ENCODE results near the gene AMPH. TPM values are rescaled to one million over a fixed set of nuclear protein-coding genes. Genes with fewer than 3 reads are reported as not detected.
"Not testable (repeated sequence)": the region's sequence is repeated elsewhere in the genome, so short reads cannot be mapped to it uniquely, and the experiment has no call there.

AMPH gene
- total and polyA plus RNA-seq, 3 donors from 2014 or later = 5.8 to 9.0 (median 7.6) TPM

DNA sequence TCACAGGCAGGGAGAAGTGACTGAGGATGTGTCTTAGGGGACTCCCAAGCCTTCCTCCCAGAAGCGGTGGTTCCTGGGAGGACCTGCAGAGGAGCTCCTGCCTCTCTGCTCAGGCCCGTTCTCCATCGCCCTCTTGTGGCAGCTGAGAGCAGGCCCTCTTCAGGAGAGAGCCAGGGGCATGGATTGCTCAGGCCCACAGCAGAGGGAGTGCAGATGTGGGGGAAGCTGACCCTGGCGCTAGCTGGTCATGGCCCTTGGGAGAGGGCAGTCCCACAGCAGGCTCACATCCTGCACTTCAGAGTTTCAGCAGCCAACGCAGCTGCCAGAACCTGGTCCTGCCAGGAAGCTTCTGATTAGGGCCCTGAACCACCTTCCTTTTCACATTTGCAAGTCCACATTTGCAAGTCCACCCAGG is 263.0 kb downstream of the AMPH start:
- H3K27ac ChIP-seq = no peak overlapping the region
- H3K4me3 ChIP-seq = no peak overlapping the region
- no peaks in the 10 kb centered on the region for H3K4me1 ChIP-seq
- no peaks in the 10 kb centered on the region for H3K27me3 ChIP-seq
- intact Hi-C loops (cut with DNase I; ENCODE audit: low total_unique reads) = no loop called here
- no peaks in the 10 kb centered on the region for H3K36me3 ChIP-seq (ENCODE audit: low read depth, missing control alignments)
- peak; percentile 73 for DNase-seq
- WGBS, 2 donors = 48 to 56% methylated on average over 4 to 5 of the region's 5 CpGs
- H3K9me3 ChIP-seq = no peaks in the 10 kb centered on the region
- TF ChIP-seq, protein P1, sequence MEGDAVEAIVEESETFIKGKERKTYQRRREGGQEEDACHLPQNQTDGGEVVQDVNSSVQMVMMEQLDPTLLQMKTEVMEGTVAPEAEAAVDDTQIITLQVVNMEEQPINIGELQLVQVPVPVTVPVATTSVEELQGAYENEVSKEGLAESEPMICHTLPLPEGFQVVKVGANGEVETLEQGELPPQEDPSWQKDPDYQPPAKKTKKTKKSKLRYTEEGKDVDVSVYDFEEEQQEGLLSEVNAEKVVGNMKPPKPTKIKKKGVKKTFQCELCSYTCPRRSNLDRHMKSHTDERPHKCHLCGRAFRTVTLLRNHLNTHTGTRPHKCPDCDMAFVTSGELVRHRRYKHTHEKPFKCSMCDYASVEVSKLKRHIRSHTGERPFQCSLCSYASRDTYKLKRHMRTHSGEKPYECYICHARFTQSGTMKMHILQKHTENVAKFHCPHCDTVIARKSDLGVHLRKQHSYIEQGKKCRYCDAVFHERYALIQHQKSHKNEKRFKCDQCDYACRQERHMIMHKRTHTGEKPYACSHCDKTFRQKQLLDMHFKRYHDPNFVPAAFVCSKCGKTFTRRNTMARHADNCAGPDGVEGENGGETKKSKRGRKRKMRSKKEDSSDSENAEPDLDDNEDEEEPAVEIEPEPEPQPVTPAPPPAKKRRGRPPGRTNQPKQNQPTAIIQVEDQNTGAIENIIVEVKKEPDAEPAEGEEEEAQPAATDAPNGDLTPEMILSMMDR (IDR thresholded peaks at IDR 0.05) = peak in 2 of 3 experiments; percentile 50 to 51
- TF ChIP-seq POLR2A (IDR thresholded peaks at IDR 0.05) = no peak

DNA sequence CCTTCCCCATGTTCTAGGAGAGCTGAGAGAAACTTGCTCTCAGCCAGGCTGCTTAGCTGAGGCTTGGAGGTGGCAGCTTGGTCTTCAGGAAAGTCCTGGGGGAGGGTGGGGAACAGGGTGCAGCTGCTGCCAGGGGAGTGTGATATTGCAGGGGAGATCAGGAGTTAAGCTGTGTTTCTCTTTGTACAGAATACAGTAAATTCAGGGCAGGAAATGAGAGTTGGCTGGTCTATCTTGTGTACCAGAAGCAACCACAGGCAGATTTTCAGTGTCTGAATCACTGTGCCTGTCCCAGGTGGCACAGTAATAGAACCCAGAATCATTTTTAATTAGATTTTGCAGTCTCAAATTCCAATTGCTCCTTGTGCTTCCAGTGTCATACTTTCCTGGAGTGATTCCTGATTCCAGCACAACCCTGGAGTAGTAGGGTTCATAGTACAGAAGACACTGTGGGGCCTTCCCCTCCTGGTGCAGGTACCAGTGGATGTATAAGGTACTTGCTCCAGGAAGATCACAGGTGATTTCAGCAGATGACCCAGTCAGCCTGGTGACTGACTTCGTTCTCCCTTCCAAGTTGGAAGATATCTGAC is 263.8 kb downstream of the AMPH start:
- intact Hi-C loops (cut with DNase I; ENCODE audit: low total_unique reads) = no loop called here
- no peak for DNase-seq
- 83 to 89% methylated on average over 1 of the region's 1 CpG for WGBS, 2 donors
- no peaks in the 10 kb centered on the region for H3K9me3 ChIP-seq
- H3K4me3 ChIP-seq = no peak overlapping the region
- no peak for TF ChIP-seq POLR2A (IDR thresholded peaks at IDR 0.05)
- TF ChIP-seq, protein P1 (IDR thresholded peaks at IDR 0.05) = no peak
- H3K27me3 ChIP-seq = no peaks in the 10 kb centered on the region
- H3K4me1 ChIP-seq = no peaks in the 10 kb centered on the region
- H3K36me3 ChIP-seq (ENCODE audit: low read depth, missing control alignments) = no peaks in the 10 kb centered on the region
- H3K27ac ChIP-seq = no peak overlapping the region

DNA sequence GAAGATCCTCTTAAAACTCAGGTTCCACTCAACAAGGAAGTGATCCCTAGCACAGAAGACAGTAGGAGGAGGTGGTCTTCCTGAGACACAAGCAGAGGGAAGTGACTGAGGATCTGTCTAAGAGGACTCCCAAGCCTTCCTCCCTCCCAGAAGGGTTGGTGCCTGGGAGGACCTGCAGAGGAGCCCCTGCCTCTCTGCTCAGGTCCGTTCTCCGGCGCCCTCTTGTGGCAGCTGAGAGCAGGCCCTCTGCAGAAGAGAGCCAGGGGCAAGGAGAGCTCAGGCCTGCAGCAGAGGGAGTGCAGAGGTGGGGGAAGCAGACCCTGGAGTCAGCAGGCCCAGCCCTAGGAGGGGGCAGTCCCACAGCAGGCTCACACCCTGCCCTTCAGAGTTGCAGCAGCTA is 267.8 kb downstream of the AMPH start:
- peak; percentile 64 for DNase-seq
- H3K36me3 ChIP-seq (ENCODE audit: low read depth, missing control alignments); intact Hi-C loops (cut with DNase I; ENCODE audit: low total_unique reads); H3K4me3 ChIP-seq; H3K9me3 ChIP-seq; H3K27me3 ChIP-seq; H3K4me1 ChIP-seq; H3K27ac ChIP-seq: not testable (repeated sequence)
- TF ChIP-seq, protein P1 (IDR thresholded peaks at IDR 0.05) = peak in 1 of 3 experiments; percentile 51
- 26 to 36% methylated on average over 3 of the region's 3 CpGs for WGBS, 2 donors

DNA sequence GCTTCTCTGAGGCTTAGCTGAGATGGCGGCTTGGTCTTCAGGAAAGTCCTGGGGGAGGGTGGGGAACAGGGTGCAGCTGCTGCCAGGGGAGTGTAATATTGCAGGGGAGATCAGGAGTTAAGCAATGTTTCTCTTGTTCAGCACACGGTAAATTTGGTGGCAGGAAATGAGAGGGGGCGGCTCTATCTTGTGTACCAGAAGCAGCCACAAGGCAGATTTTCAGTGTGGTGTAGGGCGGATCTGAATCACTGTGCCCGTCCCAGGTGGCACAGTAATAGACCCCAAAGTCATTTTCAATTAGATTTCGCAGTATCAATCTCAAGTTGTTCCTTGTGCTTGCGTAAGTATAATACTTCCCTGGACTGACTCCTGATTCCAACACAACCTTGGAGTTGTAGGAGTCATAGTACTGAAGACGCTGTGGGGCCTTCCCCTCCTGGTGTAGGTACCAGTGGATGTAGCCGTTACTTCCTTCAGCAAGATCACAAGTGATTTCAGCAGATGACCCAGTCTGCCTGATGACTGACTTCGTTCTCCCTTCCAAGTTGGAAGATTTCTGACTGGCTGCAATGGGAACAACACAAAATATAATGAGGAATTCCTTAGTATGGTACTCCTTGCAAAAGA is 268.4 kb downstream of the AMPH start:
- intact Hi-C loops (cut with DNase I; ENCODE audit: low total_unique reads); H3K36me3 ChIP-seq (ENCODE audit: low read depth, missing control alignments); H3K4me1 ChIP-seq; H3K4me3 ChIP-seq; H3K27me3 ChIP-seq; H3K9me3 ChIP-seq; DNase-seq; H3K27ac ChIP-seq: not testable (repeated sequence)
- WGBS, 2 donors = 73 to 75% methylated on average over 10 of the region's 10 CpGs

DNA sequence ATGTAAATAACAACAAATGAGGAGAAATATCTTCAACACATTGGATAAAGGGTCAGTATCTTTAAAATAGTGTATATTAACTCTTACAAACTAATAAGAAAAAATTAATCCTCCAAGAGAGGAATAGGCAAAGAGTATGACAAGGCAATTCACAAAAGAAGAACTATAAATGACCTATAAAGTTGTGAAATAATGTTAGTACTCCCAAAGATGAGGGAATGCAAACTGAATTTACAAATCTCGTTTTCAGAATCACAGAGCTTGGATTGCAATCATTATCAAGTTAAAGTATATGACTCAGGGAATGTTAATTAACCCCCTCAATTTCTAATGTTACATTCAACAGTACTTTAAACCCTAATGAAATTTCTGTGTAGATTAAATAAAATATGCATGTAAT is 270.4 kb downstream of the AMPH start:
- TF ChIP-seq, protein P1 (IDR thresholded peaks at IDR 0.05) = no peak
- no peak for TF ChIP-seq POLR2A (IDR thresholded peaks at IDR 0.05)
- Histone ChIP-seq H3K9me3 (no peaks in the 10 kb centered on the region), H3K27ac (no peak overlapping the region), H3K4me3 (no peak overlapping the region), H3K36me3 (ENCODE audit: low read depth, missing control alignments) (no peaks in the 10 kb centered on the region), H3K4me1 (no peaks in the 10 kb centered on the region), H3K27me3 (no peaks in the 10 kb centered on the region)
- intact Hi-C loops (cut with DNase I; ENCODE audit: low total_unique reads) = no loop called here
- whole genome bisulfite sequencing, 2 donors = 68 to 76% methylated on average over 1 of the region's 1 CpG
- DNase-seq = no peak

Measured in testis (tissue), 3 donors.